ENCODE results near the gene ZNF701.
"Not testable (repeated sequence)": the region's sequence is repeated elsewhere in the genome, so short reads cannot be mapped to it uniquely, and the experiment has no call there.

ZNF701 gene

GRCh38 chr19:52566121-52566520, 4.0 kb upstream of the ZNF701 start:
- DNase-seq (ENCODE audit: low read depth in 2 of 2, low spot score in 1 of 2) = no peak

- DNase-seq (ENCODE audit: low read depth in 2 of 2, low spot score in 1 of 2) = no peak
Observed at GRCh38 chr19:52566588-52566987, 3.5 kb upstream of the ZNF701 start.

GRCh38 chr19:52567921-52568320, 2.2 kb upstream of the ZNF701 start:
- no peak for DNase-seq (ENCODE audit: low read depth in 2 of 2, low spot score in 1 of 2)

- DNase-seq (ENCODE audit: low read depth in 2 of 2, low spot score in 1 of 2) = not testable (repeated sequence)
Observed at GRCh38 chr19:52569638-52569999, 468 bp upstream of the ZNF701 start.

GRCh38 chr19:52584736-52585440, 14.8 kb downstream of the ZNF701 start:
- DNase-seq (ENCODE audit: low read depth in 2 of 2, low spot score in 1 of 2) = no peak

GRCh38 chr19:52585604-52586003, 15.5 kb downstream of the ZNF701 start:
- no peak for DNase-seq (ENCODE audit: low read depth in 2 of 2, low spot score in 1 of 2)

- DNase-seq (ENCODE audit: low read depth in 2 of 2, low spot score in 1 of 2) = no peak
Observed at GRCh38 chr19:52590728-52591127, 20.6 kb downstream of the ZNF701 start.

GRCh38 chr19:52592301-52592700, 22.2 kb downstream of the ZNF701 start:
- DNase-seq (ENCODE audit: low read depth in 2 of 2, low spot score in 1 of 2) = no peak

- DNase-seq (ENCODE audit: low read depth in 2 of 2, low spot score in 1 of 2) = not testable (repeated sequence)
Observed at GRCh38 chr19:52593441-52593840, 23.4 kb downstream of the ZNF701 start.

- no peak for DNase-seq (ENCODE audit: low read depth in 2 of 2, low spot score in 1 of 2)
Observed at GRCh38 chr19:52599241-52599640, 29.2 kb downstream of the ZNF701 start.

GRCh38 chr19:52600639-52601024, 30.5 kb downstream of the ZNF701 start:
- DNase-seq (ENCODE audit: low read depth in 2 of 2, low spot score in 1 of 2) = no peak

- peak; percentile 87 to 90 for DNase-seq (ENCODE audit: low read depth in 2 of 2, low spot score in 1 of 2)
Observed at GRCh38 chr19:52601025-52601973, 31.2 kb downstream of the ZNF701 start.

- not testable (repeated sequence) for DNase-seq (ENCODE audit: low read depth in 2 of 2, low spot score in 1 of 2)
Observed at GRCh38 chr19:52601974-52602366, 31.9 kb downstream of the ZNF701 start.

GRCh38 chr19:52602941-52603340, 32.9 kb downstream of the ZNF701 start:
- no peak for DNase-seq (ENCODE audit: low read depth in 2 of 2, low spot score in 1 of 2)

- DNase-seq (ENCODE audit: low read depth in 2 of 2, low spot score in 1 of 2) = no peak
Observed at GRCh38 chr19:52603558-52604207, 33.6 kb downstream of the ZNF701 start.

GRCh38 chr19:52613299-52613906, 43.3 kb downstream of the ZNF701 start:
- DNase-seq (ENCODE audit: low read depth in 2 of 2, low spot score in 1 of 2) = no peak

GRCh38 chr19:52621376-52621775, 51.3 kb downstream of the ZNF701 start:
- DNase-seq (ENCODE audit: low read depth in 2 of 2, low spot score in 1 of 2) = no peak

- DNase-seq (ENCODE audit: low read depth in 2 of 2, low spot score in 1 of 2) = no peak
Observed at GRCh38 chr19:52622261-52622660, 52.2 kb downstream of the ZNF701 start.

- no peak for DNase-seq (ENCODE audit: low read depth in 2 of 2, low spot score in 1 of 2)
Observed at GRCh38 chr19:52626915-52627314, 56.8 kb downstream of the ZNF701 start.

GRCh38 chr19:52627441-52627840, 57.4 kb downstream of the ZNF701 start:
- not testable (repeated sequence) for DNase-seq (ENCODE audit: low read depth in 2 of 2, low spot score in 1 of 2)

GRCh38 chr19:52635786-52636570, 65.9 kb downstream of the ZNF701 start:
- DNase-seq (ENCODE audit: low read depth in 2 of 2, low spot score in 1 of 2) = no peak

All from stimulated activated CD8-positive, alpha-beta memory T cell treated with anti-CD3 and anti-CD28 coated beads, Interleukin-4, amount 100 ng/mL, for 1 hour (primary cell).